HG03520 (cell line): ENCODE measurements around the gene TFPI2.

Experiments
- ATAC-seq: cut with Tn5 transposase; IDR thresholded peaks from one replicate; pipeline ENCODE4 v1.9.1; 2021; ENCODE audit warnings: mild to moderate bottlenecking, moderate library complexity; ENCODE audit not compliant: unreplicated experiment

The TFPI2 gene

GRCh38 chr7:93910076-93910994 lies 19.8 kb upstream of the TFPI2 start:
- no peak for ATAC-seq

DNA sequence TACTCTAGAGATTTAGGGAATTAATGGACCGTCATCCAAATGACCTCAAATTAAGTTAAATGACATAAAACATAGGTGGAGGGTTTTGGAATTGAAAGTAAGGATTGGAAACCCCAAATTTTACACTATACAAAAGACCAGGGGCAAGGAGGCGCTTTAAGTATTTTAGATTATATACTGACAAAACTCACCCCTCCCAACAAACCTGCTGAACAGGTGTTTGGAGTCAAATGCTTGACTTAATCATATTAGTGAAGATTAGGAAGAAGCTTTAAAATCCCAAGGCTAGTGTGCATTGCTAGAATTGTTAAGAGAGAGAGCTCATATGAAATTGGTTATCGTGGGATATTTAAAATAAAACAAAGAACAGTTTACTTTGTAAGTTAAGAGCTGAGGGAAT lies 15.7 kb upstream of the TFPI2 start, which contains the start of gene GNGT1:
Gene GNGT1, plus strand, starts transcription at position 301 of the 400 bp plus-strand sequence. CDS start 180 bp downstream, outside the sequence.
- no peak for ATAC-seq

- no peak for ATAC-seq
Measured at GRCh38 chr7:93902777-93903423, 12.3 kb upstream of the TFPI2 start.

DNA sequence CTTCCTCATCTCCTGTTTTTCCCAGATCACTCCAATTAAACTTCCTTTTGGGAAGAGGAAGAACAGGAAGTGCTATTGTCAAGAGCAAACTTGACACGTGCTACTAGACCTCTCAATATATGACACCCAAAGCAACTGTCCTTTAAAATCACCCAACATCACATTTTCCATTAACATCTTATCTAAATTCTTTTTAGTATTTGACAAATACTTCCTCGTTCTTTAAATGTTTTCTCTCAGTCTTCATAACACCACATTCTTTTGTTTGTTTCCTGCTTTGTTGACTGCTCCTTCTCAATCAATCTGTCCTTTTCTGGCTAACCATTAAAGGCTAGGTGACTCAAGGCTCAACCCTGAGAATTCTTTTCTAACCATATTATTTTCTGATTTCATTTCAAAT lies 7.1 kb upstream of the TFPI2 start:
- ATAC-seq = no peak

DNA sequence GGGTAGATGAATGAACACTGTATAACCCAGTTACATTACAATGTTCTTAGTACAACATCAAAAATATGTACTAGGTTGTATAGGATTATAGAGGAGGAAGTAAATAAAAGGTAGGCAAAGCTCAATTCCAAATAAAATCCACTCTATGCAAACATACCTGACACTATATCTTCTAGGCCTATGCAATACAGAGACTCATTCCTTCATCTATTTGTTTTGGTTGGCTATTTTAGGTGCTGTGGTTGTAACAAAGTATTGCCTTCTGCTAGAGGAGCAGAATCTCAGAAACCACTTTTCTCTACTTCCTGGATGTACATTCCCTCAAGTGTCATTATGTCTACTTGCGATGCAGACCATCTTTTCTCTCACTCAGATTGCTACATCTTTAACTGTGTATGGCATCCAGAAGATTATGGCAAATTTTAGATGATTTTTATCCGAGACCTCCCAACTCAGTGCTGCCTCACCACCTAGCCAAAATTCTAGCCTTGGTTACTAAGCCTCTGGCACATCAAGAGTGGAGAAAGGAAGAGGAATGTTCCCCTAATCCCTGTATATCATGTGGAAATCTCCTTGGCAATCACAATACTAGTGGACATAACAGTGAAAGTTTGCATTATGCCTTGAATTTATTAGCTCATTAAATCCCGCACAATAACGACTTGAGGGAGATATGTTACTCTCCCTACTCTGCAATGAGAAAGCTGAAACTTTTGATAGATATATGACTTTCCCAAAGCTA lies 5.5 kb upstream of the TFPI2 start:
- no peak for ATAC-seq

GRCh38 chr7:93894966-93895640 lies 4.5 kb upstream of the TFPI2 start:
- ATAC-seq = no peak

DNA sequence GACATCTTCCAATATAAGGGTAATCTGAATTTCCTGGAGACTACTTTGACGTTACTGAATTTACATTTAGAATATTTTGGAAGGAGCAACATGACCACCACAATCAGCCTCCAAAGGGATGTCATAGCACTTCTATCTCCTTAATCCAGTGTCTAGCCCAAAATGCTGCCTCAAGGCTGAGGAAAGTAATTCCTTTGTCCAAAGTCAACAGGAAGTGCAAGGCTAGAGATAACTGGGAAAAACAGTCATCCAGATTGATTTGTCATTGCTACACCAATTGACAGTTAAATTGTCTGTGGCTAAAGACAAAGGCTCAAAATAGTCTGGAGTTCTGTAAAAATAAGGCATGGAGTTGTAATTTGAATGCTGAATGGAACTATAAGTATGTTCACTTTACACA lies 3.9 kb upstream of the TFPI2 start:
- ATAC-seq = no peak

- ATAC-seq = no peak
Measured at GRCh38 chr7:93890041-93890463, 501 bp downstream of the TFPI2 start.

DNA sequence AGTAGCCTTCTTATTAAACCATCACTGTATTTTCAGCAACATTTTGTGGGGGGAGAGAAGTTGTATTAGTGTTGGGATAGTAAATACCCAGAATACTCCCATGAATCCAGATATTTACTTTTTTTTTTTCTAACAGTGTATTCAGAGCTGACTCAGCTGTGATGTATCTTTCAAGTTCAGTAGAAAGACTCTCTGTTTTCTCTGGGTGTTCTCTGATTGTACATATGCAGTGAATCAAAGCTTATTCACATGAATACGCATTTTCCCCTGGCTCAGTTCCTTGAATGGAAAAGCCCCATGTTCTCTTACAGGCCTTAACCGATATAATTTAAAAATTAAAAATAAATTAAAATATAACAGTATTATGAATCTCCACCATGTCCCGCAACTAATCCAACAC lies 1.3 kb downstream of the TFPI2 start:
- no peak for ATAC-seq

- ATAC-seq = no peak
Measured at GRCh38 chr7:93884541-93884940, 6.0 kb downstream of the TFPI2 start.

DNA sequence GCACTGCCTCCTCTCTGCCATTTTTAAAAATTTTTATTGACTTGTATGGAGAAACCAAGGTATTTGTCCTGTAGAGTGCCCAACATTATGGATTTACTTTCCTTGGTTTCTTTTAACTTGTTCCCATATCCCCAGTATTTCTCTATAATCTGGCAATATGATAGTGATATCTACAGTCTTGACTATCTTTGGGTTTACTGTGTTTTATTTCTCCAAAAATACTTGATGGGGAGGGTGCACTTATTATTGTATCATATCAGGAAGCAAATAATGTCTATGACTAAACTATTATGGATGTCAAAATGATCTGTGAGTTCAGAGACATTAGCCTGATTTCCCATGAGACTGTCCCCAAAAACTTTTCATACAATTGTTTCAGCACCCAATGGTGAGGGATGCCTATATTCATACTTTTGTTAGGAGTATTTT lies 6.6 kb downstream of the TFPI2 start:
- ATAC-seq = no peak

- ATAC-seq = no peak
Measured at GRCh38 chr7:93883078-93883916, 7.3 kb downstream of the TFPI2 start.

DNA sequence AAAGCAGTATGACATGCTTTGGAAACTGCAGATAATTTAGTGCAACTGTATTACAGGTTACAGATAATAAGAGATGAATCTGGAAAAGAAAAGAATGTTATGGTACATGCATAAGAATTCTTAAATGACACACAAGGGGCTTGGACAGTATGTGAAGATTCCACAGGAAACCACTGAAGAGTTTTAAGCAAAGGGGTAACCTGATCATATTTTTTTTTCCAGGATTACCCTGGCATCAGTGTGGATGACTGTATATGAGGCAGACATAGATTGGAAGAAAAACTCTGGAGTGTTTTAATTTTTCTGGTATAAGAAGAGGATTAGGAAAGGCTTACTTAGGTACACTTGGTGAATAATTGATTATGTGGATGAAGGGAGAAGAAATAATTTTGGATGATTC lies 8.1 kb downstream of the TFPI2 start:
- ATAC-seq = no peak

DNA sequence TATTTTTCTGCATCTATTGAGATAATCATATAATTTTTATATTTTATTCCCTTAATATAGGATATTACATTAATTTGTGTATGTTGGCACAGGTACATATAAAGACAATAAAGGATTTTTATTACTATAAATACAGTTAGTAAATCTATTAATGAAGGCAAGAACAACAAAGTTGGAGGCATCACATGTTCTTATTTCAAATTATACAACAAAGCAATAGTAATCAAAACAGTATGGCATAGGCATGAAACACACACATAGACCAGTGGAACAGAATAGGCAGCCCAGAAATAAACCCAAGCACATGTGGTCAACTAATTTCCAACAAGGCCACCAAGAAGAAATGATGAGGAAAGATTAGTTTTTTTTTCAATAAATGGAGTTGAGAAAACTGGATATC lies 11.2 kb downstream of the TFPI2 start:
- ATAC-seq = no peak

DNA sequence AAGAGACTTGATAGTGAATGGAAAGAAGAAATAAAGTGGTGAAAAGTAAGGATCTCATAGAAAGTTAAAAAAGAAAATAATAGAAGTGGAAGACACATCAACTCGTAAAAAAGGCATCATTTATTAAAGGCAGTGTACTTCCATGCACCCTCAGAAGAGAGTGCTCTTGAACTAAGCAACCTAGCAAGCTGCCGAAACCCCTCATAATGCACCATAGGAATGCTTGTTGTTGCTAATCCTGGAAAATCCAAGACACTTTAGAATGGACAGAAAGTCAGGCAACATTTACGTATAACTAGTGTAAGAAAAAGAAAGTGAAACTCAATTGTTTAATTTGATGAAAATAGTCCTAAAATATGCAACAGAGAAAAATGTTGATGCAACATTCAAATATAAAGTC lies 12.8 kb downstream of the TFPI2 start:
- ATAC-seq = no peak

- ATAC-seq = no peak
Measured at GRCh38 chr7:93873998-93874574, 16.5 kb downstream of the TFPI2 start.

GRCh38 chr7:93866886-93867285 lies 23.7 kb downstream of the TFPI2 start:
- ATAC-seq = no peak

GRCh38 chr7:93862651-93863050 lies 27.9 kb downstream of the TFPI2 start:
- no peak for ATAC-seq

GRCh38 chr7:93861325-93861949 lies 29.1 kb downstream of the TFPI2 start:
- ATAC-seq = peak; percentile 57
